BJ (cell line): ENCODE results near the gene GPR62. TPM values are rescaled to one million over a fixed set of nuclear protein-coding genes. Genes with fewer than 3 reads are reported as not detected.

Experiments used
- CTCF ChIA-PET: fragments of 350-600 bp; formaldehyde crosslinking; extraction: SDS; loops from one replicate; lab custom pipeline; 2021; ENCODE audit warnings: antibody characterized with exemption, inconsistent platforms; lab: Yijun Ruan, JAX
- POLR2A ChIA-PET: fragments of 300-600 bp; sonication (Branson Sonifier 250); formaldehyde crosslinking; extraction: SDS; loops from one replicate; lab custom pipeline; 2021; ENCODE audit warnings: antibody characterized with exemption; lab: Charles Lee
- DNase-seq: peaks from one replicate; pipeline ENCODE4 v3.0.0-alpha.2; 2011; ENCODE audit warnings: low read depth
- H3K27me3 ChIP-seq: 2 replicates; pipeline ENCODE4 v1.6.0; 2011; ENCODE audit warnings: low read length; ENCODE audit not compliant: control insufficient read depth, insufficient read depth
- H3K36me3 ChIP-seq: 2 replicates; pipeline ENCODE4 v1.5.1; 2011; ENCODE audit warnings: low read length; ENCODE audit not compliant: control insufficient read depth, insufficient read depth
- H3K4me3 ChIP-seq: 2 replicates; pipeline ENCODE4 v1.5.1; 2011; ENCODE audit warnings: low read depth, mild to moderate bottlenecking, control low read depth, low read length
- CTCF ChIP-seq: IDR thresholded peaks from 2 replicates; pipeline ENCODE4 v1.5.1; 2011; ENCODE audit warnings: low read depth, mild to moderate bottlenecking, control low read depth, inconsistent platforms, low read length, moderate library complexity; ENCODE audit not compliant: insufficient read depth
- polyA plus RNA-seq: library from polyadenylated mRNA; depleted of rRNA; stranded (reverse); fragments of >200 nt; gene quantifications from 2 replicates; pipeline ENCODE4 v1.2.3, GENCODE V29; 2011; rRNA removed
- small RNA-seq: library from RNA; depleted of rRNA; stranded (forward); fragments of <200 nt; gene quantifications from one replicate; pipeline ENCODE3, GENCODE V24; 2012; ENCODE audit warnings: low replicate concordance, low read depth; ENCODE audit not compliant: insufficient read length

The GPR62 gene
- polyA plus RNA-seq, 1 experiment = not detected

GRCh38 chr3:52004906-52005395 lies 49.8 kb downstream of the GPR62 start:
- no peaks in the 10 kb centered on the region for H3K27me3 ChIP-seq
- TF ChIP-seq CTCF = no peak
- DNase-seq = no peak

GRCh38 chr3:52005571-52005986 lies 50.4 kb downstream of the GPR62 start:
- no peak for DNase-seq
- POLR2A ChIA-PET = interaction anchor here (0.9 kb wide), 1 partner anchor 50 kb away, joined by 3 read pairs; the partner anchor contains the start of gene DUSP7
- CTCF ChIA-PET = interaction anchor here (0.6 to 8.0 kb wide), 10 partner anchors 8 to 137 kb away, joined by 3 to 356 read pairs (median 8); partner anchors contain the start of gene DUSP7
- H3K36me3 ChIP-seq = no peaks in the 10 kb centered on the region
- H3K27me3 ChIP-seq = no peaks in the 10 kb centered on the region
- no peak overlapping the region for H3K4me3 ChIP-seq
- no peak for TF ChIP-seq CTCF

More at GRCh38 chr3:52004906-52005395, 49.8 kb downstream of the GPR62 start:
- no peaks in the 10 kb centered on the region for H3K36me3 ChIP-seq
- CTCF ChIA-PET = interaction anchor here (0.6 to 8.0 kb wide), 36 partner anchors 8 to 334 kb away, joined by 3 to 356 read pairs (median 4); partner anchors contain the start of genes DUSP7, PARP3, POC1A and RPL29
- POLR2A ChIA-PET = no interaction called here
- no peak overlapping the region for H3K4me3 ChIP-seq

- Histone ChIP-seq H3K27me3 (no peaks in the 10 kb centered on the region), H3K4me3 (no peak overlapping the region), H3K36me3 (no peaks in the 10 kb centered on the region)
- POLR2A ChIA-PET = interaction anchor here (0.9 kb wide), 1 partner anchor 50 kb away, joined by 3 read pairs; the partner anchor contains the start of gene DUSP7
- CTCF ChIA-PET = interaction anchor here (0.6 to 8.0 kb wide), 10 partner anchors 7 to 137 kb away, joined by 3 to 356 read pairs (median 8); partner anchors contain the start of genes ABHD14B and DUSP7
- no peak for DNase-seq
- no peak for TF ChIP-seq CTCF
These were observed 51.0 kb downstream of the GPR62 start for GRCh38 chr3:52006017-52006819.

- ChIA-PET POLR2A (no interaction called here), CTCF (interaction anchor here (1.3 to 8.0 kb wide), 3 partner anchors 33 to 117 kb away, joined by 3 to 222 read pairs (median 179); partner anchors contain the start of genes ABHD14B and DUSP7)
- Histone ChIP-seq H3K36me3 (no peaks in the 10 kb centered on the region), H3K4me3 (no peak overlapping the region), H3K27me3 (no peaks in the 10 kb centered on the region)
- DNase-seq = no peak
- no peak for TF ChIP-seq CTCF
These were observed 51.6 kb downstream of the GPR62 start for GRCh38 chr3:52006820-52007133.

Small RNA genes within 50 kb of the gene (small RNA-seq; reads per million reads assigned to genes)
- not detected for gene AC115284.1

Other genes starting within 250 kb of the GPR62 start
- 0.01 and 0.09 TPM in 2 replicates for gene GRM2, start 248.3 kb upstream of the GPR62 start, polyA plus RNA-seq
- not detected in 2 replicates for gene IQCF6, start 176.1 kb upstream of the GPR62 start, polyA plus RNA-seq
- not detected in 2 replicates for gene IQCF2, start 93.8 kb upstream of the GPR62 start, polyA plus RNA-seq
- not detected in 2 replicates for gene IQCF5, start 79.8 kb upstream of the GPR62 start, polyA plus RNA-seq
- gene IQCF1, start 52.0 kb upstream of the GPR62 start, polyA plus RNA-seq = not detected in 2 replicates
- 16.5 and 23.4 TPM in 2 replicates for gene RRP9, start 13.5 kb upstream of the GPR62 start, polyA plus RNA-seq
- 24.4 and 33.0 TPM in 2 replicates for gene PARP3, start 13.0 kb upstream of the GPR62 start, polyA plus RNA-seq
- 55.9 and 88.7 TPM in 2 replicates for gene PCBP4, start 12.1 kb downstream of the GPR62 start, polyA plus RNA-seq
- gene ABHD14B, start 18.7 kb downstream of the GPR62 start, polyA plus RNA-seq = 53.6 and 61.1 TPM in 2 replicates
- 10.7 and 16.5 TPM in 2 replicates for gene ABHD14A, start 19.7 kb downstream of the GPR62 start, polyA plus RNA-seq
- gene ACY1, start 28.2 kb downstream of the GPR62 start, polyA plus RNA-seq = 31.7 and 55.7 TPM in 2 replicates
- 1,978 and 2,324 TPM in 2 replicates for gene RPL29, start 40.5 kb downstream of the GPR62 start, polyA plus RNA-seq
- gene DUSP7, start 101.2 kb downstream of the GPR62 start, polyA plus RNA-seq = 25.7 and 37.0 TPM in 2 replicates
- gene POC1A, start 199.0 kb downstream of the GPR62 start, polyA plus RNA-seq = 9.3 and 18.4 TPM in 2 replicates
- 35.7 and 51.7 TPM in 2 replicates for gene ALAS1, start 242.8 kb downstream of the GPR62 start, polyA plus RNA-seq